ENCODE results near the gene PAXX. TPM values are rescaled to one million over a fixed set of nuclear protein-coding genes. Genes with fewer than 3 reads are reported as not detected.
"Not testable (repeated sequence)": the region's sequence is repeated elsewhere in the genome, so short reads cannot be mapped to it uniquely, and the experiment has no call there.

Gene PAXX
- total RNA-seq, 1 experiment from 2014 or later, result 64.0 TPM

DNA sequence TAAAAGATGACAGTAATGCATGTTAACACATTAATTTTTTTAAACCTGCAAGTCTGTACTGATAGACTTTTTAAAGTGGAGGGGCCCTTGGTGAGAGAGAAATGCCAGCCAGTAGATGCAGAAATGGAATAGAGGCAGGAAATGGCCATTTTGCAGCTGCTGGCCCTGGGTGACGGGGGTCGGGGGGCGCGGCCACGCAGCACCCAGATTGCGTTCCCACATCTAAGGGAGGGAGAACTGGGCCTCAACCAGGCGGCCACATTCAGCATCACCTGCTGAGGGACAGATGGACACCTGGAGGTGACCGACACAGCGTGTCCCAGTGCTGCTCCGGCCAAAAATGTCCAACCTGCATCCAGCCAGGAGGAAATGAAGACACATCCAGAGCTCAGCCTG is 10.4 kb downstream of the PAXX start:
- BruUV-seq (replicated peaks), result no TSS peak
- intact Hi-C loops (cut with micrococcal nuclease; ENCODE audit: unreplicated experiment), result no loop called here
- Histone ChIP-seq H3K9me3 (ENCODE audit: control insufficient read depth, insufficient read depth, low read depth, low read length) (no peaks in the 10 kb centered on the region), H3K4me1 (ENCODE audit: control insufficient read depth, insufficient read depth, low read length) (no peaks in the 10 kb centered on the region), H3K36me3 (ENCODE audit: control insufficient read depth, insufficient read depth, low read length) (no peaks in the 10 kb centered on the region), H3K27ac (ENCODE audit: low read length) (no peak overlapping the region), H3K4me3 (ENCODE audit: low read depth in 2 of 2, low read length in 2 of 2) (no peak overlapping the region), H3K27me3 (ENCODE audit: control insufficient read depth, insufficient read depth, low read length) (no peaks in the 10 kb centered on the region)
- ATAC-seq (no peak), DNase-seq (ENCODE audit: low read depth, low spot score) (no peak)
- in situ Hi-C loops (cut with HindIII; ENCODE audit: low pct_unique_long_range_greater_than_20kb, low sequenced_read_pairs), result no loop called here
- CTCF ChIA-PET, result interaction anchor here (1.1 to 1.3 kb wide), 2 partner anchors 27 to 33 kb away, joined by 3 to 4 read pairs; no protein-coding TSS in a partner anchor
- POLR2A ChIA-PET, result no interaction called here
- TF ChIP-seq POLR2AphosphoS5 (IDR thresholded peaks at IDR 0.05; ENCODE audit: low read depth, low read length) (no peak), SIN3A (IDR thresholded peaks at IDR 0.05; ENCODE audit: borderline replicate concordance, insufficient read depth, low read depth, low read length) (no peak), TCF7L2 (IDR thresholded peaks at IDR 0.05; ENCODE audit: low read depth, low read length) (no peak)
- TF ChIP-seq, protein P1, sequence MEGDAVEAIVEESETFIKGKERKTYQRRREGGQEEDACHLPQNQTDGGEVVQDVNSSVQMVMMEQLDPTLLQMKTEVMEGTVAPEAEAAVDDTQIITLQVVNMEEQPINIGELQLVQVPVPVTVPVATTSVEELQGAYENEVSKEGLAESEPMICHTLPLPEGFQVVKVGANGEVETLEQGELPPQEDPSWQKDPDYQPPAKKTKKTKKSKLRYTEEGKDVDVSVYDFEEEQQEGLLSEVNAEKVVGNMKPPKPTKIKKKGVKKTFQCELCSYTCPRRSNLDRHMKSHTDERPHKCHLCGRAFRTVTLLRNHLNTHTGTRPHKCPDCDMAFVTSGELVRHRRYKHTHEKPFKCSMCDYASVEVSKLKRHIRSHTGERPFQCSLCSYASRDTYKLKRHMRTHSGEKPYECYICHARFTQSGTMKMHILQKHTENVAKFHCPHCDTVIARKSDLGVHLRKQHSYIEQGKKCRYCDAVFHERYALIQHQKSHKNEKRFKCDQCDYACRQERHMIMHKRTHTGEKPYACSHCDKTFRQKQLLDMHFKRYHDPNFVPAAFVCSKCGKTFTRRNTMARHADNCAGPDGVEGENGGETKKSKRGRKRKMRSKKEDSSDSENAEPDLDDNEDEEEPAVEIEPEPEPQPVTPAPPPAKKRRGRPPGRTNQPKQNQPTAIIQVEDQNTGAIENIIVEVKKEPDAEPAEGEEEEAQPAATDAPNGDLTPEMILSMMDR (IDR thresholded peaks at IDR 0.05), result no peak
- TF ChIP-seq, protein P2, sequence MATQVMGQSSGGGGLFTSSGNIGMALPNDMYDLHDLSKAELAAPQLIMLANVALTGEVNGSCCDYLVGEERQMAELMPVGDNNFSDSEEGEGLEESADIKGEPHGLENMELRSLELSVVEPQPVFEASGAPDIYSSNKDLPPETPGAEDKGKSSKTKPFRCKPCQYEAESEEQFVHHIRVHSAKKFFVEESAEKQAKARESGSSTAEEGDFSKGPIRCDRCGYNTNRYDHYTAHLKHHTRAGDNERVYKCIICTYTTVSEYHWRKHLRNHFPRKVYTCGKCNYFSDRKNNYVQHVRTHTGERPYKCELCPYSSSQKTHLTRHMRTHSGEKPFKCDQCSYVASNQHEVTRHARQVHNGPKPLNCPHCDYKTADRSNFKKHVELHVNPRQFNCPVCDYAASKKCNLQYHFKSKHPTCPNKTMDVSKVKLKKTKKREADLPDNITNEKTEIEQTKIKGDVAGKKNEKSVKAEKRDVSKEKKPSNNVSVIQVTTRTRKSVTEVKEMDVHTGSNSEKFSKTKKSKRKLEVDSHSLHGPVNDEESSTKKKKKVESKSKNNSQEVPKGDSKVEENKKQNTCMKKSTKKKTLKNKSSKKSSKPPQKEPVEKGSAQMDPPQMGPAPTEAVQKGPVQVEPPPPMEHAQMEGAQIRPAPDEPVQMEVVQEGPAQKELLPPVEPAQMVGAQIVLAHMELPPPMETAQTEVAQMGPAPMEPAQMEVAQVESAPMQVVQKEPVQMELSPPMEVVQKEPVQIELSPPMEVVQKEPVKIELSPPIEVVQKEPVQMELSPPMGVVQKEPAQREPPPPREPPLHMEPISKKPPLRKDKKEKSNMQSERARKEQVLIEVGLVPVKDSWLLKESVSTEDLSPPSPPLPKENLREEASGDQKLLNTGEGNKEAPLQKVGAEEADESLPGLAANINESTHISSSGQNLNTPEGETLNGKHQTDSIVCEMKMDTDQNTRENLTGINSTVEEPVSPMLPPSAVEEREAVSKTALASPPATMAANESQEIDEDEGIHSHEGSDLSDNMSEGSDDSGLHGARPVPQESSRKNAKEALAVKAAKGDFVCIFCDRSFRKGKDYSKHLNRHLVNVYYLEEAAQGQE (IDR thresholded peaks at IDR 0.05; ENCODE audit: insufficient read depth in 1 of 2, low read depth in 2 of 2, low read length in 1 of 2), result no peak

DNA sequence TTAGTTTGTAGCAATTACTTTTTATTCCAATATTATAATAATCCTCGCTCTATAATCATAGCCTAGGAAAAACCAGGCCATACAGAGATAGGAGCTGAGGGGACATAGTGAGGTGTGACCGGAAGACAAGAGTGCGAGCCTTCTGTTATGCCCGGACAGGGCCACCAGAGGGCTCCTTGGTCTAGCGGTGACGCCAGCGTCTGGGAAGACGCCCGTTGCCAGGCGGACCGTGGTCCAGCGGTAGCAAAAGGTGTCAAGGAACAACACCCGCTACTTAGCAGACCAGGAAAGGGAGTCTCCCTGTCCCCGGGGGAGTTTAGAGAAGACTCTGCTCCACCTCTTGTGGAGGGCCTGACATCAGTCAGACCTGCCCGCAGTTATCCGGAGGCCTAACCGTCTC is 12.1 kb downstream of the PAXX start:
- TF ChIP-seq, protein P1 (IDR thresholded peaks at IDR 0.05), result peak; percentile 77
- H3K36me3 ChIP-seq (ENCODE audit: control insufficient read depth, insufficient read depth, low read length); H3K27ac ChIP-seq (ENCODE audit: low read length); ATAC-seq; DNase-seq (ENCODE audit: low read depth, low spot score); CTCF ChIA-PET; H3K4me3 ChIP-seq (ENCODE audit: low read depth in 2 of 2, low read length in 2 of 2); intact Hi-C loops (cut with micrococcal nuclease; ENCODE audit: unreplicated experiment); H3K9me3 ChIP-seq (ENCODE audit: control insufficient read depth, insufficient read depth, low read depth, low read length); BruUV-seq (replicated peaks); in situ Hi-C loops (cut with HindIII; ENCODE audit: low pct_unique_long_range_greater_than_20kb, low sequenced_read_pairs); H3K27me3 ChIP-seq (ENCODE audit: control insufficient read depth, insufficient read depth, low read length); H3K4me1 ChIP-seq (ENCODE audit: control insufficient read depth, insufficient read depth, low read length); POLR2A ChIA-PET: not testable (repeated sequence)

All from Panc1 (cell line).